GM12864 (cell line): Measurements from ENCODE around the gene PIK3R2.

Experiments used
- DNase-seq: peaks from one replicate; pipeline ENCODE4 v3.0.0-alpha.2; 2011; ENCODE audit warnings: low read depth
- H3K4me3 ChIP-seq: 2 replicates; pipeline ENCODE4 v1.5.1; 2011; ENCODE audit warnings: mild to moderate bottlenecking, low read depth, low read length, control low read depth
- TF ChIP-seq, protein P1 (sequence below): IDR thresholded peaks from 2 replicates; pipeline ENCODE4 v1.5.1; 2011; ENCODE audit warnings: low read depth, mild to moderate bottlenecking, moderate library complexity, low read length, control low read depth, inconsistent platforms; ENCODE audit errors: missing control alignments

PIK3R2 gene

DNA sequence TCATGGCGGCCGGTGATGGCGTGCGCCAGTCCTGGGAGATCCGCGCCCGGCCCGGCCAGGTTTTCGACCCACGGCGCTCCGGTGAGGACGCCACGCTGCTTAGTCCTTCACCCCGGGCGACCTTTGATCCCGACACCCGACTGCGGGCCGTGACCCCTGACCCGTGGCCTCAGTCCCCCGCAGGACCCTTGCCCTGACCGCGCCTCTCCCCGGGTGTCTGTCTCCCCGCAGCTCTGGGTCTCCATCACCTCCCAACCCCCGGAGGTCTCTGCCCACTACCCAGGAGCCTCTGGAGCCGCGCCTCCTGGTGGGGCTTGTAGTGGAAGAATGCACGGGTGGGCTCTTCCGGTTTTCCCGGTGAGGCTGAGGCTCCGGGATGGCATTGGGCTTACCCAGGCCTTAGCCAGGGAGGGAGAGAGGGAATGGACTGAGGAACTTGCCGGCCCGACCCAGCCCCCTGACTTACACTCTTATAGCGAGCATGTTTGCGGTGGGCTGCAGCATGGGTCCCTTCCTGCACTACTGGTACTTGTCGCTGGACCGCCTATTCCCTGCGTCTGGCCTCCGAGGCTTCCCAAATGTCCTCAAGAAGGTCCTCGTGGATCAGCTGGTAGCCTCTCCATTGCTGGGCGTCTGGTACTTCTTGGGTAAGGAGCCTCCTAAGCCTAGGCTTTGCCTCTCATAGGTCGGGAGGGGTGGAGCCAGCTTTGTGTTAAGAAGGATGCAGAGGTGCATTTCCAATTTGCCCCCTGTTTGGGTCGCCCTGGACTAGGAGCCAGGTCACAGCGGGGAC lies 40.6 kb downstream of the PIK3R2 start:
- H3K4me3 ChIP-seq, result peak overlapping the region; percentile 65
- TF ChIP-seq, protein P1, sequence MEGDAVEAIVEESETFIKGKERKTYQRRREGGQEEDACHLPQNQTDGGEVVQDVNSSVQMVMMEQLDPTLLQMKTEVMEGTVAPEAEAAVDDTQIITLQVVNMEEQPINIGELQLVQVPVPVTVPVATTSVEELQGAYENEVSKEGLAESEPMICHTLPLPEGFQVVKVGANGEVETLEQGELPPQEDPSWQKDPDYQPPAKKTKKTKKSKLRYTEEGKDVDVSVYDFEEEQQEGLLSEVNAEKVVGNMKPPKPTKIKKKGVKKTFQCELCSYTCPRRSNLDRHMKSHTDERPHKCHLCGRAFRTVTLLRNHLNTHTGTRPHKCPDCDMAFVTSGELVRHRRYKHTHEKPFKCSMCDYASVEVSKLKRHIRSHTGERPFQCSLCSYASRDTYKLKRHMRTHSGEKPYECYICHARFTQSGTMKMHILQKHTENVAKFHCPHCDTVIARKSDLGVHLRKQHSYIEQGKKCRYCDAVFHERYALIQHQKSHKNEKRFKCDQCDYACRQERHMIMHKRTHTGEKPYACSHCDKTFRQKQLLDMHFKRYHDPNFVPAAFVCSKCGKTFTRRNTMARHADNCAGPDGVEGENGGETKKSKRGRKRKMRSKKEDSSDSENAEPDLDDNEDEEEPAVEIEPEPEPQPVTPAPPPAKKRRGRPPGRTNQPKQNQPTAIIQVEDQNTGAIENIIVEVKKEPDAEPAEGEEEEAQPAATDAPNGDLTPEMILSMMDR, result no peak
- no peak for DNase-seq

DNA sequence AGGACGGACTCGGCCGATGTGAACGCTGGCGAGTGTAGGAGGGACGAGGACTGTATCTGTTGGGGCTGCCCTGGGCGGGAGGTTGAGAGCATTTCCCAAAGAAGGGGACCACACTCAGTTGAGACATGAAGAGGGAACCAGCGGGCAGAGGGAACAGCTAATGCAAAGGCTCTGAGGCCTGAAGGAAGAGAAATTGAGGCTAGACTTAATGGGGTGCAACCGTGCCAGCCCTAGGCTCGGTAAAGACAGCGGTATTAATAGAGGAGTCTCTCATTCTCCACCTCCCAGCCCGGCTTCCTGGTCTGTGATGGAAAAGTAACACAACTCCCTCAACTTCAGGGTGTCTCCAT lies 41.2 kb downstream of the PIK3R2 start:
- TF ChIP-seq, protein P1, result no peak
- peak overlapping the region; percentile 65 for H3K4me3 ChIP-seq
- DNase-seq, result no peak

- H3K4me3 ChIP-seq, result peak overlapping the region; percentile 65
- TF ChIP-seq, protein P1, result no peak
- DNase-seq, result no peak
These were observed 41.7 kb downstream of the PIK3R2 start for GRCh38 chr19:18194554-18195238.

DNA sequence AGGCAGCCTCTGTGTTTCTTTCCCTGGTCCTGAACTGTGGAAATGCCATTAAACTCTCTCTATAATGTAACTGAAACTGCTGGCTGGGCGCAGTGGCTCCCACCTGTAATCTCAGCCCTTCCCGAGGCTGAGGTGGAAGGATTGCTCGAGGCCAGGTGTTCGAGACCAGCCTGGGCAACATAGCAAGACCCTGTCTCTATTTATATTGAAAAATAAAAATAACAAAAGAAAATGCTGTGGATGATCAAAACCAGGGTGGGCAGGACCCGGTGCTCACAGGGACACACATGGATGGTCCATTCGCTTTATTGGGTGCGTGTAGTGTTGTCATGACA lies 43.5 kb downstream of the PIK3R2 start:
- no peak overlapping the region for H3K4me3 ChIP-seq
- no peak for DNase-seq
- TF ChIP-seq, protein P1, result no peak

DNA sequence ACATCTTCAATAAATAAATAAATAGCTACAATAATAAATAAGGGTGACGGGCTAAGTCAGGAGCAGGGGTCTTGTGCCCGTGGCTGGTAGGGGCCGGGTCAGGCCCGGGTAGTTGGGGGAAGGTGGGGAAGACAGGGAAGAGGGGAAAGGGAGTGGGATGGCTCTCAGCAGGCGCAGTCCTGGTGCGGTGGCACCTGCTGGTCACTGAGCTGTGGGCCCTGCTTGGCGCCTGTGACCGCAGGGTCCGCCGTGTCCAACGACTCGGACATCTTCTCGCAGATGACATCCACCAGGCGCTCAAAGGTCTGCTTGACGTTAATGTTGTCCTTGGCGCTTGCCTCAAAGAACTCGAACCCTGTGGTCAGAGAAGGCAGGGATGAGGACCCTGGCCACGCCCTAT lies 44.3 kb downstream of the PIK3R2 start:
- no peak for DNase-seq
- no peak overlapping the region for H3K4me3 ChIP-seq
- TF ChIP-seq, protein P1, result no peak

GRCh38 chr19:18197941-18198340 lies 45.0 kb downstream of the PIK3R2 start:
- TF ChIP-seq, protein P1, result no peak
- H3K4me3 ChIP-seq, result no peak overlapping the region
- DNase-seq, result no peak
